Measurements from ENCODE around the gene PACSIN2. TPM values are rescaled to one million over a fixed set of nuclear protein-coding genes. Genes with fewer than 3 reads are reported as not detected.
"Not testable (repeated sequence)": the region's sequence is repeated elsewhere in the genome, so short reads cannot be mapped to it uniquely, and the experiment has no call there.

PACSIN2 gene
- total RNA-seq, 1 donor from 2014 or later: 46.2 TPM

DNA sequence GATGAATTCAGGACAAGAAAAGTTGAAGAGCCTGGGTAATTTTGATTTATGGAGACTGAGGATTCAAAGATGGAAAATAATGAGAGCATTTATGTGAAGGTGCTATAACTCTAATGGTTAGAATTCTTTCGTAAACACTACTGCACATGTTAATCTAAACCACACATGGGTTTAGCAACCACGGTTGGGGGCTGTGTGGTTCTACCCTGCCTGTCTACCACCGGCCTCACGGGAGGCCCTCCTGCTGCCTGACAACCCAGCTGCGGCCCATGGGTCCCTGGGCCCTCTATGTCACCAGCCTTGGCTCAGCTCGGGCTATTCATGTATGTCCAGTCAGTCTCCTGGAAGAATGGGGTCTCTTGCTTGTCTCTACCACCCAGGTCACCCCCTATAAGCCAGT lies 89.4 kb downstream of the PACSIN2 start:
- intact Hi-C loops (cut with DNase I): no loop called here
- DNase-seq (ENCODE audit: extremely low spot score in 2 of 2): no peak
- TF ChIP-seq POLR2AphosphoS5 (IDR thresholded peaks at IDR 0.05; ENCODE audit: insufficient read depth in 1 of 2, low read depth in 1 of 2): no peak
- TF ChIP-seq CTCF (IDR thresholded peaks at IDR 0.05): no peak
- TF ChIP-seq POLR2A (IDR thresholded peaks at IDR 0.05): no peak
- no peaks in the 10 kb centered on the region for H3K27me3 ChIP-seq
- peaks cover 59% of the 10 kb centered on the region for H3K4me1 ChIP-seq
- no peak overlapping the region for H3K4me3 ChIP-seq
- H3K9me3 ChIP-seq: no peaks in the 10 kb centered on the region
- no peaks in the 10 kb centered on the region for H3K36me3 ChIP-seq
- H3K27ac ChIP-seq: no peak overlapping the region

DNA sequence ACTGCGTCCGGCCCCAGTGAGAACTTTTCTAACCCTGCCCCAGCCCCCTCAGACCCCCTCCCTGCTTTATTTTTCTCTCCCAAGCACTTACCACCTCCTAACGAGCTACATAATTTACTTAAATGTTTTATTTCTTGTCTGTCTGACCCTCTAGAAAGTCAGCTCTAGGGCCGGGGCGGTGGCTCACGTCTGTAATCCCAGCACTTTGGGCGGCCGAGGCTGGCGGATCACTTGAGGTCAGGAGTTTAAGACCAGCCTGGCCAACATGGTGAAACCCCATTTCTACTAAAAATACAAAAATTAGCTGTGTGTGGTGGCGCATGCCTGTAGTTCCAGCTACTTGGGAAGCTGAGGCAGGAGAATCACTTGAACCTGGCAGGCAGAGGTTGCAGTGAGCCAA lies 89.9 kb downstream of the PACSIN2 start:
- peaks cover 59% of the 10 kb centered on the region for H3K4me1 ChIP-seq
- H3K27me3 ChIP-seq; H3K27ac ChIP-seq; DNase-seq (ENCODE audit: extremely low spot score in 2 of 2); H3K4me3 ChIP-seq; H3K9me3 ChIP-seq; intact Hi-C loops (cut with DNase I); H3K36me3 ChIP-seq: not testable (repeated sequence)

DNA sequence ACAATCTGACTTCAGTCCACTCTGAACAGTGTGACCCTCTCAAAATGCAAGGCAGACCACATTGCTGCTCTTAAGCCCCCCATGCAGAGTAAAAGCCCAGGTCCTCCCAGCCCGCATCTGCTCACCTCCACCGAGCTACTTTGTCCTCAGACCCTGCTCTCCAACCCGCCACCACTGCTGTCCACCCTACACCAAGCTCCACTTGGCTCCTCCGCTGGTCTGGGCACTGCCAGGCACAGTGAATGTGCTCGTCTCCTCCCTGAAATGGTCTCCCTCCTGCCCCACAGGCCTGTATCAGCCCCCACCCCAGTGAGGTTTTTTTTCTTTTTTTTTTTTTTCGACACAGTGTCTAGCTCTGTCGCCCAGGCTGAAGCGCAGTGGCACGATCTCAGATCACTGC lies 90.5 kb downstream of the PACSIN2 start:
- no peak overlapping the region for H3K4me3 ChIP-seq
- intact Hi-C loops (cut with DNase I): no loop called here
- H3K9me3 ChIP-seq: no peaks in the 10 kb centered on the region
- no peak for DNase-seq (ENCODE audit: extremely low spot score in 2 of 2)
- no peak overlapping the region for H3K27ac ChIP-seq
- no peak for TF ChIP-seq POLR2AphosphoS5 (IDR thresholded peaks at IDR 0.05; ENCODE audit: insufficient read depth in 1 of 2, low read depth in 1 of 2)
- no peak for TF ChIP-seq CTCF (IDR thresholded peaks at IDR 0.05)
- no peak for TF ChIP-seq POLR2A (IDR thresholded peaks at IDR 0.05)
- peaks cover 58% of the 10 kb centered on the region for H3K4me1 ChIP-seq
- no peaks in the 10 kb centered on the region for H3K27me3 ChIP-seq
- H3K36me3 ChIP-seq: no peaks in the 10 kb centered on the region

GRCh38 chr22:42922374-42923191 lies 92.4 kb downstream of the PACSIN2 start:
- intact Hi-C loops (cut with DNase I): no loop called here
- H3K4me1 ChIP-seq: peaks cover 56% of the 10 kb centered on the region
- H3K27ac ChIP-seq: no peak overlapping the region
- no peaks in the 10 kb centered on the region for H3K9me3 ChIP-seq
- TF ChIP-seq CTCF (IDR thresholded peaks at IDR 0.05): no peak
- no peak for TF ChIP-seq POLR2A (IDR thresholded peaks at IDR 0.05)
- TF ChIP-seq POLR2AphosphoS5 (IDR thresholded peaks at IDR 0.05; ENCODE audit: insufficient read depth in 1 of 2, low read depth in 1 of 2): no peak
- H3K27me3 ChIP-seq: no peaks in the 10 kb centered on the region
- H3K36me3 ChIP-seq: no peaks in the 10 kb centered on the region
- DNase-seq (ENCODE audit: extremely low spot score in 2 of 2): no peak
- no peak overlapping the region for H3K4me3 ChIP-seq

GRCh38 chr22:42920101-42920820 lies 94.7 kb downstream of the PACSIN2 start:
- intact Hi-C loops (cut with DNase I): no loop called here
- H3K27ac ChIP-seq: no peak overlapping the region
- no peaks in the 10 kb centered on the region for H3K36me3 ChIP-seq
- H3K4me1 ChIP-seq: peaks cover 41% of the 10 kb centered on the region
- TF ChIP-seq POLR2A (IDR thresholded peaks at IDR 0.05): no peak
- no peak for TF ChIP-seq CTCF (IDR thresholded peaks at IDR 0.05)
- TF ChIP-seq POLR2AphosphoS5 (IDR thresholded peaks at IDR 0.05; ENCODE audit: insufficient read depth in 1 of 2, low read depth in 1 of 2): no peak
- no peak overlapping the region for H3K4me3 ChIP-seq
- H3K9me3 ChIP-seq: no peaks in the 10 kb centered on the region
- no peaks in the 10 kb centered on the region for H3K27me3 ChIP-seq
- no peak for DNase-seq (ENCODE audit: extremely low spot score in 2 of 2)
